PFSK-1 (cell line): ENCODE results near the gene MS4A4A.

Experiments used
- FOXP2 ChIP-seq: optimal IDR thresholded peaks from 2 replicates; pipeline ENCODE3; 2011; ENCODE audit warnings: borderline replicate concordance, control low read depth, inconsistent platforms; ENCODE audit not compliant: insufficient read depth; ENCODE audit errors: extremely low read length, extremely low read depth
- POLR2AphosphoS5 ChIP-seq: IDR thresholded peaks from 2 replicates; pipeline ENCODE4 v1.6.1; 2012; ENCODE audit warnings: low read depth, mild to moderate bottlenecking, control low read depth, low read length, moderate library complexity
- SIN3A ChIP-seq: IDR thresholded peaks from 2 replicates; pipeline ENCODE4 v1.6.1; 2012; ENCODE audit warnings: mild to moderate bottlenecking, low read length, moderate library complexity, borderline replicate concordance; ENCODE audit not compliant: insufficient read depth
- TAF1 ChIP-seq: IDR thresholded peaks from 2 replicates; pipeline ENCODE4 v1.6.1; 2012; ENCODE audit warnings: low read length, control low read depth, borderline replicate concordance; ENCODE audit not compliant: insufficient read depth
- TF ChIP-seq, protein P1 (sequence below), 2 experiments: IDR thresholded peaks; 2 replicates each; pipeline versions ENCODE4 v1.6.1 to v1.8.0; 2011 to 2012; ENCODE audit warnings: low read depth in 2 of 2, low read length in 2 of 2, control low read depth in 1 of 2, inconsistent platforms in 1 of 2, mild to moderate bottlenecking in 1 of 2, moderate library complexity in 1 of 2; ENCODE audit not compliant: insufficient read depth in 1 of 2

Gene MS4A4A

DNA sequence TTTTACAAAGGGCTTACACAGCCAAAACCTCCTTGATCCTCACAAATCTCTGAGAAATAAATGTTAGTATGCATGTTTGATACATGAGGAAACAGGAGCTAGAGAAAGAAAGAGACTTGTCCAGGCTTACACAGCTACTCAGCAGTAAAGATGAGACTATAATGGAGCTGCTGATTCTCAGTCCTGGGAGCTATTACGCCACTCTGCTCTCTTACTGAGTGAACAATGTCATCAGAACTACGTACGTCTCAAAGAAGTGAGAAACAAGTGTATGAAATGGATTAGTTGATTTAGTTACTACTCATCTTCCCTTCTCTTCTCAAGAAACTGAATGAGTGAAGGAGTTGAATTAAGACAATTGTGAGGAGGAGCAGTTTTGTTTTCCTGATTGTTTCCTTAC, 58.9 kb downstream of the MS4A4A start:
- TF ChIP-seq FOXP2 (no peak), SIN3A (no peak), TAF1 (no peak), POLR2AphosphoS5 (no peak)
- TF ChIP-seq, protein P1, sequence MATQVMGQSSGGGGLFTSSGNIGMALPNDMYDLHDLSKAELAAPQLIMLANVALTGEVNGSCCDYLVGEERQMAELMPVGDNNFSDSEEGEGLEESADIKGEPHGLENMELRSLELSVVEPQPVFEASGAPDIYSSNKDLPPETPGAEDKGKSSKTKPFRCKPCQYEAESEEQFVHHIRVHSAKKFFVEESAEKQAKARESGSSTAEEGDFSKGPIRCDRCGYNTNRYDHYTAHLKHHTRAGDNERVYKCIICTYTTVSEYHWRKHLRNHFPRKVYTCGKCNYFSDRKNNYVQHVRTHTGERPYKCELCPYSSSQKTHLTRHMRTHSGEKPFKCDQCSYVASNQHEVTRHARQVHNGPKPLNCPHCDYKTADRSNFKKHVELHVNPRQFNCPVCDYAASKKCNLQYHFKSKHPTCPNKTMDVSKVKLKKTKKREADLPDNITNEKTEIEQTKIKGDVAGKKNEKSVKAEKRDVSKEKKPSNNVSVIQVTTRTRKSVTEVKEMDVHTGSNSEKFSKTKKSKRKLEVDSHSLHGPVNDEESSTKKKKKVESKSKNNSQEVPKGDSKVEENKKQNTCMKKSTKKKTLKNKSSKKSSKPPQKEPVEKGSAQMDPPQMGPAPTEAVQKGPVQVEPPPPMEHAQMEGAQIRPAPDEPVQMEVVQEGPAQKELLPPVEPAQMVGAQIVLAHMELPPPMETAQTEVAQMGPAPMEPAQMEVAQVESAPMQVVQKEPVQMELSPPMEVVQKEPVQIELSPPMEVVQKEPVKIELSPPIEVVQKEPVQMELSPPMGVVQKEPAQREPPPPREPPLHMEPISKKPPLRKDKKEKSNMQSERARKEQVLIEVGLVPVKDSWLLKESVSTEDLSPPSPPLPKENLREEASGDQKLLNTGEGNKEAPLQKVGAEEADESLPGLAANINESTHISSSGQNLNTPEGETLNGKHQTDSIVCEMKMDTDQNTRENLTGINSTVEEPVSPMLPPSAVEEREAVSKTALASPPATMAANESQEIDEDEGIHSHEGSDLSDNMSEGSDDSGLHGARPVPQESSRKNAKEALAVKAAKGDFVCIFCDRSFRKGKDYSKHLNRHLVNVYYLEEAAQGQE (IDR thresholded peaks at IDR 0.05; ENCODE audit: insufficient read depth in 1 of 2, low read depth in 2 of 2, low read length in 2 of 2): no peak

DNA sequence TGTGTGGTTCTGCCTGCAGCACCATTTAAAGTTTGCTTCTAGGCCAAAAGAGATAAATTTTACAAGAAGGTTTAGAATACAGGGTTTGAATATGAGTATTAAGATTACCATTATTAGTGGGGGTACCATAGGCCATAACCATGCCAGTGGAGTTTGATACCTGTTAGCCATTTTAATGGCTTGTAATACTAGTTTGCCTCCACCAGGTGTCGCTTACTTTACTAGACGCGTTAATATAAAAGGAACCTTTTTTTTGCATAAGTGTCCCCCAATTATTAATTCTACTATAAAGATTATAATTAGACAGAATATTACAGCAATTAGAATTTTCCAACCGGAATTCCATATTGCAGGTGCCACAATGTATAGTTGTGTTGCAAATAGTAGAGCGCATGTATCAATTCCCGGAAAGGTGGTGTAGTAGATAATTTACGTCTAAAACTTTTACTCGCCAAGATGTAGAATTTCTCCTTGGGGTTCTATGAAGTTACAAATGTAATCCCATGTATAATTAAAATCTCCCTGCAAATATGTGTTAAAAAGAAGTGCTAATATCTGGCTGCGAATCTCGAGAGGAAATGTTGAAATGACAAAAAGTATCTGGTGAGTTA, 62.7 kb downstream of the MS4A4A start:
- TF ChIP-seq FOXP2 (no peak), SIN3A (no peak), POLR2AphosphoS5 (no peak), TAF1 (no peak)
- TF ChIP-seq, protein P1 (IDR thresholded peaks at IDR 0.05; ENCODE audit: insufficient read depth in 1 of 2, low read depth in 2 of 2, low read length in 2 of 2): no peak

- no peak for TF ChIP-seq SIN3A
These were observed 63.7 kb downstream of the MS4A4A start for GRCh38 chr11:60344146-60344545.

DNA sequence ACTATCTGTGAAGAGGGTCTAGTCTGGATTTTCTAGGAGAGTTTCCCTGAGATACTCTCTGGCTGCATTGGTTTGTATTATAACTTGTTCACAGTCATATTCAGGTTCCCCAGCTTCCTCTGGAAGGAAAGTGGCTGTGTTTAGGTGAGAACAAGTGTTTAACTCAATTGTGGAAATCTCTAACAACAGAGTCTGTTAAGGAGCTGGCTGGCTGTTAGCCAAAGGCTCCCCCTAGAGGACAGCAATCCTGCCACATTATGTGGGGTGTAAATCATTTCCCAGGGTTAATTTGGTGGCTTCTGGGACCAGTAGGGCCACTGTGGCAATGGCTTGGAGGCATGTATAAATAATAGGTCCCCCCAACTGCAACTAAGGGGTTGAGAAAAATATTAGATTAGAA, 65.0 kb downstream of the MS4A4A start:
- TF ChIP-seq TAF1 (no peak), FOXP2 (no peak), SIN3A (no peak), POLR2AphosphoS5 (no peak)
- TF ChIP-seq, protein P1 (IDR thresholded peaks at IDR 0.05; ENCODE audit: insufficient read depth in 1 of 2, low read depth in 2 of 2, low read length in 2 of 2): no peak

GRCh38 chr11:60347084-60347797, 66.8 kb downstream of the MS4A4A start:
- no peak for TF ChIP-seq POLR2AphosphoS5
- TF ChIP-seq, protein P1 (IDR thresholded peaks at IDR 0.05; ENCODE audit: insufficient read depth in 1 of 2, low read depth in 2 of 2, low read length in 2 of 2): no peak
- TF ChIP-seq SIN3A: no peak
- TF ChIP-seq FOXP2: no peak
- no peak for TF ChIP-seq TAF1
